Ammon's horn (tissue), 1 donor: ENCODE data around the gene PHOX2A.

Experiments
- DNase-seq: peaks from one replicate; pipeline ENCODE4 v3.0.0-alpha.2; 2016; ENCODE audit warnings: low spot score

Gene PHOX2A

DNA sequence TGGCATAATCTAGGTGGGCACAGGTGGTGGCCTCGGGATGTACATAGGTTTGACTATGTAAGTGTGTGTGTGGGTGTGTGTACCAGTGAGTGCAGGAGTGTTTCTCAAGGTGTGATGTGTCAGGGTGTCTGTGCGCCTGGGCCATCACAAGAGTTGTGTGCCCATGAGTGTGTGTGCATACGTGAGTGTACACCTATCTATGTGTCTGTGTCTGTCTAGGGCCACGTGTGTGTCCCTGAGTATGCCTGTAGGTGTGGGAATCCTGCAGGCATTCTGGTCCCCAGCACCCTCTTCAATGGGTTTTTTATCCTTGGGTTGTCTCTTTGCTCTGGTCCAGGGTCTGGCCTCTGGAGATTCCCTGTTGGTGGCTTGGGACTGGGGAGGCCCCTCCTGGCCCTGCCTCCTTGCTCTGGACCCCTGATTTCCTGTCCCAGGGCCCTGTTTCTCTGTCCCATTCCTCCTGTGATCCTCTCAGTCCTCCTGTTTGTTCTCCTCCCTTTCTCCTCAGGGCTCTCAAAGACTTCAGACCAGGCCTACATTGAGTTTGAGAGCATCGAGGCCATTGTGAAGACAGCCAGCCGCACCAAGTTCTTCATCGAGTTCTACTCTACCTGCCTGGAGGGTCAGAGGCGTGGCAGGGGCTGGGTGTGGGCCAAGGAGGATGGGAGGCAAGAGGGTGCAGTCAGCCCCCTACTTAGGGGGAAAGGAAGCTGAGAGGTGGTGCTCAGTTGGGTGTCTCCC, 10.0 kb downstream of the PHOX2A start:
- no peak for DNase-seq

DNA sequence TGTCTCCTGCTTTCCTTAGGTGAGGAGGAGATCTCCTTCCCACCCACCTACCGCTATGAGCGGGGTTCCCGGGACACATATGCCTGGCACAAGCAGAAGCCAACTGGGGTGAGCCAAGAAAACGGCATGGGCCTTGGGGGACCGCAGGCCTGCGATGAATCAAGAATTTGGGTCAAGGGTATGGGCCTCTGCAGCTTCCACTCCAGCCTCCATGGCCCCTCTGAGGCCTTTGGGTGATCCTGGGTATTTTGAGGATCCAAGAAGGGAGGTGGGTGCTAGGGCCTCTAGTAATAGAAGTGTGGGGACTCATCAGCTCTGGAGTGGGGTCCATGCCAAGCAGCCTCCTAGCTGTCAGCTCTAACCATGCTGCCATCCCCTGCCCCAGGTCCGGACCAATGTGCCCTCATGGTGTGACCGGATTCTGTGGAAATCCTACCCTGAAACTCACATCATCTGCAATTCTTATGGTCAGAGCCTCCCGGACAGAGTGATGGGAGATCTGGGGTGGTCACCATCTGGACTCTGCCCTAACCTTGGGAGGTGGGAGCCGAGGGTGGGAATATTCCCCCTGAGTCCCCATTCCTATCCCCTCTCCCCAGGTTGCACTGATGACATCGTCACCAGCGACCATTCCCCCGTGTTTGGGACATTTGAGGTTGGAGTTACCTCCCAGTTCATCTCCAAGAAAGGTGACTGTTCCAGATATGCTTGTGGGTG, 10.8 kb downstream of the PHOX2A start:
- DNase-seq, result no peak

DNA sequence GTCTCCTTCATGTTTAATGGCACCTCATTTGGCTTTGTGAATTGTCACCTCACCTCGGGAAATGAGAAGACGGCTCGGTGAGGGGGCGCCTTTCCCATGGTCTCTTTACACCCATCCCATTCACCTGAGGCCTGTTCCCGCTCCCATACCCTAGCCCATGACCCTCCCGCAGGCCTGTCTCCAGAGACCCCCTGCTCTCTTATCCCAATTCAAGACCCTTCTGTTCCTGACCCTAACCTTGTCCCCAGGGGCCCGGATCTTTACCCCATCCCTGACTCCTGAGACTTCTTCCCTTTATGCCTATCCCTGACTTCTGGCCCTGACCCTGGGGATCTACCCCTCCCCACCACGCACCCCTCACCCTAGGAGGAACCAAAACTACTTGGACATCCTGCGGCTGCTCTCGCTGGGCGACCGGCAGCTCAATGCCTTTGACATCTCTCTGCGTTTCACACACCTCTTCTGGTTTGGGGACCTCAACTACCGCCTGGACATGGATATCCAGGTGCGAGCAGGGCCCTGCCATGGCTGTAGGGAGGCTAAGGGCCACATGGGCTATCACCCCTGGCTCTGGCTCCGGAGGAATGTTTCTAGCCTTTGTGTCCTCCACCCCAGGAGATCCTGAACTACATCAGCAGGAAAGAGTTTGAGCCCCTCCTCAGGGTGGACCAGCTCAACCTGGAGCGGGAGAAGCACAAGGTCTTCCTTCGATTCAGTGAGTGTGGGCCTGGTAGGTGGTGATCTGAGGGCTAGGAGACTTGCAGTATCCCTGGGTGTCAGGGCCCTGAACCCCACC, 11.5 kb downstream of the PHOX2A start:
- no peak for DNase-seq

DNA sequence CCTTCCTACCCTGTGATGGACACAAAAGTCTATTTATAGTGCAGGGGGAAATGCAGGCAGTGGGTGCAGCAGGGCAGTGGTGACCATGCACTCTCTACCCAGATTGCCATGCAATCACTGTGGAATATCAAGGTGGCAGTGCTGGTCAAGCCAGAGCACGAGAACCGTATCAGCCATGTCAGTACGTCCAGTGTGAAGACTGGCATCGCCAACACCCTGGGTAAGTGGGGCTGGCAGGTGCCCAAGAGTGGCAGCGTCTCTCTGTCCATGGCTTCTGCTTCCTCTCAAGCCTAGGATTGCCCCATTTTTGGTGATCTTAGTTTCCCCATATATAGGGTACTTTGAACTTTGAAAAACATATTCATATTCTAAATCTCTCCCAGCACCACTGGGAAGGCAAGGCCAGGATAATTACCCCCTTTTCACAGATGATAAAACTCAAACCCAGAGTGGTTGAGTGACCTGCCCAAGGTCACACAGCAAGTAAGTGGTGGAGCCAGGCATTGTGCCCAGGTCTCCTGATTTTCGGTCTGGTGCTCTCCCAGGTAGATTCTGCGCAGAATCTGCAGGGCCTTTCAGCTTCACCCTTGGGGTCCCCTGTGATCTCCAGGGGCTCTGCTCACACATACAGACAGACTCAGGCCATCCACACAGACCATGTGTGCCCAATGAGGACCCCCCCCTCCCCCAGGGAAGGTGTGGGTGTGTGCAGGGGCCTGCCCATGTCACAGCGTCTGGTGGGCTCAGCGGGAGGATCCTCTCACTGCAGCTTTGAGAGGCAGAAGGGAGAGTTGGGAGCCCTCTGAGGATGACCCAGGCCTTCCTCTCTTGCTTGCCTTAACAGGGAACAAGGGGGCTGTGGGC, 12.3 kb downstream of the PHOX2A start:
- DNase-seq, result no peak

DNA sequence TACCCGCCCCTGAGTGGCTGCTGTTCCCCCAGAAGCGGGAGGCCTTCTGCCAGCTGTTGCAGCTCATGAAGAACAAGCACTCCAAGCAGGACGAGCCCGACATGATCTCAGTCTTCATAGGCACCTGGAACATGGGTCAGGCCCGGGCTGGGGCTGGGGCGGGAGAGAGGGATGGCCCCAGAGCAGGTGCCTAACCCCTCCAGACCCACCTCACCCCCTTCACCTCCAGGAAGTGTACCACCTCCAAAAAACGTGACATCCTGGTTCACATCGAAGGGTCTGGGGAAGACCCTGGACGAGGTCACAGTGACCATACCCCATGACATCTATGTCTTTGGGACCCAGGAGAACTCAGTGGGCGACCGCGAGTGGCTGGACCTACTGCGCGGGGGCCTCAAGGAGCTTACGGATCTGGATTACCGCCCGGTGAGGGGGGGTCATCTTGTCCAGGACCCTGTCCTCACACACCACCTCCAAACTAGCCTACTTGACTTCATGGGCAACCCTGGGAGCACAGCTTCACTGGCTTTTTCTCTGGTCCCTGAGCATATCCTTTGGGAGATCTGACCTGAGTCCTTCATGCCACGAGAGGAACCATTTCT, 13.1 kb downstream of the PHOX2A start:
- no peak for DNase-seq

DNA sequence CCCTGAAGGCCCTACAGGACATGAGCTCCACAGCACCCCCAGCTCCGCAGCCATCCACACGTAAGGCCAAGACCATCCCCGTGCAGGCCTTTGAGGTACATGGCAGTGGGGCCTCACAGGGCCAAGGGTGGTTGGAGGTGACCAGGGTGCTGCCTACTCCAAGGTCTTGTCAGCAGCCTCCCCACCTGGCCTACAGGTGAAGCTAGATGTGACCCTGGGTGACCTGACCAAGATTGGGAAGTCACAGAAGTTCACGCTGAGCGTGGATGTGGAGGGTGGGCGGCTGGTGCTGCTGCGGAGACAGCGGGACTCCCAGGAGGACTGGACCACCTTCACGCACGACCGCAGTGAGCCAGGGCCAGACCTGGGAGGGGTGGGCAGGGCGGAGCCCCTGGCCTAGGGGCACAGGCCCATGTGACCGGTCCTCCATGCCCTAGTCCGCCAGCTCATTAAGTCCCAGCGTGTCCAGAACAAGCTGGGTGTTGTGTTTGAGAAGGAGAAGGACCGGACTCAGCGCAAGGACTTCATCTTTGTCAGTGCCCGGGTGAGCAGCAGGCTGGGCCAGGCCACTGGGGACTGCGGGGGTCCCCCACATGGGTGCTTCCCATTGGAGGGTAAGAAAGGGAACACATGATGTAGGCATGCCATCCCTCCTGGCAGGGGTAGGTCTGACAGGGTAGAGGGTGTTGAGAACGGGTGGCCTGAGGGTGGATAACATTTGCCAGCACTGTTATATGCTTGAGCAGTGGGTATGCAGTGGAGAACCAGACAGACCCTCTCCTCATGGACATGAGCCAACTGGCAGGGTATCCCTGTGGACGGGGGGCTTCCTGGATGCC, 13.8 kb downstream of the PHOX2A start:
- DNase-seq, result no peak

DNA sequence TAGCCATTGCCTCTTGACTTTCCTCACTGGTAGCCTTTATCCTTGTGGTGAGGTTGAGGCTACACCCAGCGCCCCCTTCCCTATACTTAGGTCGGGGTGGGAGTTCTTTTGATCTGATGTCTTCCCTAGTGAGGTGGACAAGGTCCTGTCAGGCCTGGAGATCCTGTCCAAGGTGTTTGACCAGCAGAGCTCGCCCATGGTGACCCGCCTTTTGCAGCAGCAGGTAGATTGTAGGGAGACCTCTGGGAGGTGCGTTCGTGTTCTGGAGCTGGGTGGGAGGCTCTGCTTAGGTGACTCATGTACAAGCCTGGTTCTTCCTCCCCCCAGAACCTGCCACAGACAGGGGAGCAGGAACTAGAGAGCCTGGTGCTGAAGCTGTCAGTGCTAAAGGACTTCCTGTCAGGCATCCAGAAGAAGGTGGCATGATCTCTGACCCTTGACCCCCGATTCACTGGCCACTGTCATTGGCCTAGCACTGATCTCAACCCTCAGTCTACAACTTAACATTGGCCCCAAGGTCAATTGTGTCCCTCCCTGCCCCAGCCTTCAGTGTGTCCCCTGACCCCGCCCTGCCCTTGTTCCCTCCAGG, 14.5 kb downstream of the PHOX2A start:
- DNase-seq, result no peak

DNA sequence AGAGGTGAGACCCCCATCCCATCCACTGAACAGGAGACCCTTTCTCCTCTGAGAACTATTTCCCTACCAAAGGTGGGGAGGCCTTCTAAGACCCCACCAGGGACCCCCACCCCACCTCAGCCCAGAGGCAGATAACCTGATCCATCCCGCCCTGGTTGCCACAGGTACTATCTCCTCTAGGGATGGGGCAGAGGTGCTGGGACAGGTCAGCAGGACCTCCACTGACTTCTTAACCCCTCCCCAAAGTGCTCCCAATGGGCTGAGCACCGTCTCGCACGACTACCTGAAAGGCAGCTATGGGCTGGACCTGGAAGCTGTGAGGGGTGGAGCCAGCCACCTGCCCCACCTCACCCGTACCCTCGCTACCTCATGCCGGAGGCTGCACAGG, 15.1 kb downstream of the PHOX2A start:
- DNase-seq, result no peak

DNA sequence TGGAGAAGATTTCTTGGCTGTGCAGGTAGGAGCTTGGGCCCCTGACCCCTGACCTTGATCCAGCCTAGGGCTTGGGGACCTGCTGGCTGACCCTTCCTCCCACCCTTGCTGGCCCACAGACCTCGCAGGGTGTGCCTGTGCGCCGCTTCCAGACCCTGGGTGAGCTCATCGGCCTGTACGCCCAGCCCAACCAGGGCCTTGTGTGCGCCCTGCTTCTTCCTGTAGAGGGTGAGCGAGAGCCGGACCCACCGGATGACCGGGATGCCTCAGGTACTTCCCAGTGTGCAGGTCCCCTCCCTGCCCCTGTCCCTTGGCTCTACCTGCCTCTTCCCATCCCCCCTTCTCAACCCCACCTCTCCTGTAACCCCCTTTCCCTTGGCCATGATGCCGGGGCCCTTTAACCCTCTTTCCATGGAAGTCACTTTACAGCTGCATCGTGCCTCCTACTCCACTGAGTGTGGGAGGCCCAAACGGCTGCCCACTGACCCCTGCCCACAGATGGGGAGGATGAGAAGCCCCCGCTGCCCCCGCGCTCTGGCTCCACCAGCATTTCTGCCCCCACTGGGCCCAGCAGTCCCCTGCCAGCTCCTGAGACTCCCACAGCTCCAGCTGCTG, 15.6 kb downstream of the PHOX2A start:
- DNase-seq, result no peak

DNA sequence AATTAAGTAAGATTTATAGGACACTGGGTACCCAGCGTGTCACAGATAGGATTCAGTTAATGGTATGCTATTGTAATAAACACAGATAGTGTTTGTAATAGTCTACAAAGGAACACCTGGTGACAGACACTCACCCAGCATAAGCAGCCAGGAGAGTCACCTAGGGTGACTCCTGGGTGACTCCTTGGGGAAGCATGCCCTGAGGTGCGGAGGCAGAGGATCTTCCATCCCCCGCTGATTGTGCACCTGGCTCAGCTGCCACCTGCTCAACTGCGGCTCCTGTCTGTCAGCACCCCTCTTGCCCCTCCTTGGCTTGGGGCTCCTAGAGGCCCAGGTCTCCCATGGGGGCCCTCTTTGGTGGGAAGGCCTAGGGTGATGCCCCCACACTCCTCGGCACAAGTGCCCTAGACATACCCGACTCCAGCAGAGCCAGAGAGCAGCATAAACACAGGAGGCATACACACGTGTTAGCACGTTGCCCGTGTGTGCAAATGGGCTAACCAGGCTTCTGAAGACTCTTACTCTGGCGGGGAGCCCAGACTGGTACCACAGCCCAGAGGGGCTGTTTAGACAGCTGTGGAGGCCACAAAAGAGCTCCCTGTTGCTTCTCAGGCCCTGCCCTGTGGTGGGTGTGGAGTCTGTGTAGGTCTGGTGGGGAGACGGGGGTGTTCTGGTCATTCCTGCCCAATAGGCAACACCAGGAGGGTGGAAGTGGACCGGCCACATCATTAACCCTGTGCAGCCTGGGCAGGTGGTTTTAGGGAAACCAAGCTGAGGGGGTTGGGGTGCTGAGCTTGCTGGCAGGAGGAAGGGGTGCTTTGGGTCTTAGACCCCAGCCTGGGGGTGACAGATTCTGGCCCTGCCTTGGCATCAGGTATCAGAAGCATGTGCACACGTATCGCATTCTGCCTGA, 16.4 kb downstream of the PHOX2A start:
- peak; percentile 58 for DNase-seq

DNA sequence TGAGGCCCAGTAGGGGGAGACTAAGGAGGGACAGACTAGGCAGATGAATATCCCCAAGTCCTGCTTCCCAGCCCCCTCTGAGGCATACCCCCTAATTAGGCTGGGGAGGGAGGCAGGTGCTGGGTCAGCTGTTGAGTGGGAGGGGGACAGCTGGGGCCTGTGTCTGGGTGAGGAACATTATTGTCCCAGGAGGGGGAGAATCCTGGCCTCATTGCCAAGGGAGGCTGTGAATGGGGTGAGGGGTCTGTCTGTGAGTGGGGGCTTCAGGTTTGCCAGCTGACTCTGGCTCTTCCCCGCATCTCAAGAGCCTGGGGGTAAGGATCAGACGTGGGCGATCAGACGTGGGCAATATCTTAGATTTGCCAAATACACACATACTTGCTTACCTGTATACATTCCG, 17.3 kb downstream of the PHOX2A start:
- DNase-seq, result no peak

DNA sequence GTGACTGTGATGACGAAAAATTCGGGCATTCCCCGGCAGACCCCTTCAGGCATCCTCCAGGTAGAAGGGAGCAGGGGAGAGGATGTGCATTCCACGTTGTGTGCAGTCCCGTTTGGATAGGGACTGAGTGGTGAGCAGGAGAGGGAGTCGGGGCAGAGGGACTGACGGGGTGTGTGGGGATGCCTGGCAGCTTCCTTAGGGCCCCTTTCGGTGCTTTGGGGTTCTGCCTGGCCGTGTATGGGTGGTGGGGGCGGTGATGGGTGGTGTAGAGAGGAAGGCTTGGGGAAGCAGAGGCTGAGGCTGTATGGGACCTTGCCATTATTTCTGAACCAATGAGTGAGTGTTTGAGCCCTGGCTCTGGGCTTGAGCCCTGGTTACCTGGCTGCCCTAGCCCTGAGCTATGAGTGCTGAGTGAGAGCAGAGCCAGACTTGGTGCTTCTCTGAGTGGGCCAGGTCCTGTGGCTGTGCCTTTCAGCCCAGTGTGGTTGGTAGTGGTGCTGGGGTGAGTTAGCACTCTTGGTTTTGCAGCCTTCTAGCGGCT, 18.5 kb downstream of the PHOX2A start:
- no peak for DNase-seq

DNA sequence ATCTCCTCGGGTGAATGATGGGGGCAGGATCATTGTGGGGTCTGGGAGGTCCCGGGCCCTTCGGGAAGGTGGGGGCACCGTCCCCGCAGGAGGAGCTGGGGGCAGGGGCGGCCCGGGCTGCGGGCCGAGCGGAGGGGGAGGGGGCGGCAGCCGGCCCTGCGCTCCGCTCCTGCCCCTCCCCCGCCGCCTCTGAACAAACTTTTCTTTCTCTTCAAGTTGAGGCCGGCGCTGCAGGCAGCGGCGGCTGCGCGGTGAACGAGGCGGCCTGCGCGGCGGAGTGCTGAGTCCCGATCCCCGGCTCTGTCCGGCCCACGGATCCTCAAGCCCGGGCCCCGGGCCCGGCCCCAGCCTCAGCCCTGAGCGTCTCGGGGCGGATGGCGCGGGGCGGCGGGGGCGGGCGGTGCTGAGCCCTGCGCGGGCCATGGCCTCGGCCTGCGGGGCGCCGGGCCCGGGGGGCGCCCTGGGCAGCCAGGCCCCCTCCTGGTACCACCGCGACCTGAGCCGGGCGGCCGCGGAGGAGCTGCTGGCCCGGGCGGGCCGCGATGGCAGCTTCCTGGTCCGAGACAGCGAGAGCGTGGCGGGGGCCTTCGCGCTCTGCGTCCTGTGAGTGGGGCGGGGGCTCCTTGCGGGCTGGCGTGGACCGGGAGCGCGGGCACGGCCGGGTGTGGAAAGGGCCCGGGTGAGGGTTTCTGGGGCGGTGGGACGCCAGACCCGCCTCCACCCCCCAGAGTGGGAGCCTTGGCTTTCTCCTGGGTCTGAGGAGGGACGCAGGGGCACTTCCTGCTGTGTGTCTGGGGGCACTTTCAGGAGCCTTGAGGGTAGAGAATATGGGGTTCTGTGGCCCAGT, 19.2 kb downstream of the PHOX2A start, which contains the start of gene INPPL1:
Gene INPPL1, plus strand, starts transcription at position 204 of the 847 bp plus-strand sequence. Its CDS starts 218 bp downstream, at position 422.
- DNase-seq, result peak; percentile 46

DNA sequence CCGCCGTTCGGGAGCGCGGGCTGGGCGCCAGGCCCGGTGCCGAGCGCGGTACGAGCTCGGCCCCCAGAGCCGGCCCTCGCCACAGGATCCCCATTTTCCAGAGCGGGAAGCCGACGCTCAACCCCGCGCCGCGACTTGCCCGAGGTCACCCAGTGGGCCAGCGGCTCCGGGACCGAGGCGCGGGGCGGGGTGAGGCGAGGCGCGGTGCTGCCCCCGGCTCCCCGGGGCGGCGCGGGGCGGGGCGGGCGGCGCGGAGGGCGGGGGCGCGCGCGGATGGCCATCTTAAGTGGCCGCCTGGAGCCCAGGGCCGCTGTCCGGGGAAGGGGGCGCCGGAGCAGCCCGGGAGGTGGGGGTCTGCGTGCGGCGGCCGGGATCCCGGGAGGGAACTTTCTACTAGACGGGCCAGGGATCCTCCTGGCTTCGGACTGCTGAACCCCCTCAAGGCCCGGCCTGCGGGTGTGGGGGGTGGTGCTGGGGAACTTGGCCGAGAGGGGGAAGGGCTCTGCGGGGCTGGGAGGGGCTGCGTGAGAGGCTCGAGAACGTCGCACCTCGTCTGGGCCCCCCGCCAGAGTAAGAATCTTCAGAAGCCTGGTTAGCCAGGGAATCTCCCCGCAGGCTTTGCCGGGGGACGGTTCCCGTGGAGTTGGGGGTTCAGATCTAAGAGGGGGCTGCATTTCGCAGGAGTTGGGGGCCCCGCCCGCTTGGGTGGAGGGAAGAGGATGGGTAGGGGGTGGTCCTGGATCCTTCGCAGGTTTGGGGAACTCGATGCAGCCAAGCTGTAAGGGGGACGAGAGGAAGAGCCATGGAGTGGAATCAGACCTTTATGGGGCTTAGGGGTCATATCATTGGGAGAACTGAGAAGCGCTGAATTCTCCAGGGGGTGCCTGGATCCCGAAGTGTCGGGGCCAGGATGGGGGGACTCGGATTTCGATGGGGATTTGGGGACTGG, 20.1 kb downstream of the PHOX2A start:
- DNase-seq, result peak; percentile 48

DNA sequence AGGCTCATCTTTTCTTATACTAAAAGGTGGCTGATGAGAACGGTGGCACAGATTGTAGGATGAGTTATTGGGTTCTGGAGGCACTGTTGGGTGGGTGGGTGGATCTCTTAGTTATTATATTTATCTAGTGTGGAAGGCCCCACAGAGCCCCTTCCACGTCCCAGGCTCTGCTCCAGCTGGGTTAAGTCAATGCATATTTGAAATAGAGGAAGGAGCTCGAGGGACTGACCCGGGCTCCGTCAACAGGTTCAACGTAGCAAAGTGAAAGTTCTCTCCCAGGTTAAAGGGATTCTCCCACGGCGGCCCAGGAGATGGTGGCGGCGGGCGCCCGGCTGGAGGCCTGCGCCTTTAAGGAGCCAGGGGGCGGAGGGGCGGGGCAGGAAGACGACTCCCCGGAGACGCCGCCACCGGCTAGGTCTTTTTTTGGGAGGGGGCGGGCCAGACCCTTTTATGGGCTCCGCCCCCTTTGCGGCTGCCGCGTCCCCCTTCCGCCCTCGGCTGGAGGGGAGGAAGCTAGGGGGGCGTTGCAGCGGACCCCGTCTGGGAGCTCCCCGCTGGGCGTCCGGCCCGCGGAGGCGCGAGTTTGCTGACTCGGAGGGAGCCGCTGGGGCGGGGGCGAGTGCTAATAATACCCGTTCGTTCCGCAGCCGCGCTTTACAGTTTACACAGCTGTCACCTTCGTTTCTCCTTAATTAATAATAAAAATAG, 20.9 kb downstream of the PHOX2A start:
- peak; percentile 87 for DNase-seq
